Lower lobe of right lung (tissue), 2 donors: Measurements from ENCODE around the gene GPR18. TPM values are rescaled to one million over a fixed set of nuclear protein-coding genes. Genes with fewer than 3 reads are reported as not detected.

Experiments used
- ATAC-seq, 2 donors: fragments of 200-7000 bp; cut with Tn5 transposase; one replicate each; pipeline ENCODE4 v1.9.1; 2020 to 2022; ENCODE audit warnings: mild to moderate bottlenecking in 2 of 2, moderate library complexity in 2 of 2
- DNase-seq: peaks from one replicate; pipeline ENCODE4 v3.0.0-alpha.2; 2020
- H3K27ac ChIP-seq: fragments of 200-600 bp; one replicate; pipeline ENCODE4 v1.8.0; 2022
- H3K27me3 ChIP-seq: fragments of 200-600 bp; one replicate; pipeline ENCODE4 v1.8.0; 2022; ENCODE audit warnings: low read depth
- H3K36me3 ChIP-seq: fragments of 200-600 bp; one replicate; pipeline ENCODE4 v1.8.0; 2022; ENCODE audit warnings: mild to moderate bottlenecking
- H3K4me1 ChIP-seq: fragments of 200-600 bp; one replicate; pipeline ENCODE4 v1.8.0; 2022
- H3K4me3 ChIP-seq: fragments of 200-600 bp; one replicate; pipeline ENCODE4 v1.8.0; 2022; ENCODE audit warnings: mild to moderate bottlenecking
- H3K9me3 ChIP-seq: fragments of 200-600 bp; one replicate; pipeline ENCODE4 v1.8.0; 2022
- intact Hi-C: fragments of 100-400 bp; cut with DNase I; formaldehyde crosslinking; loops from one replicate; pipeline ENCODE4 v1.11.0; 2022
- total RNA-seq: library from RNA; stranded (reverse); fragmentation: NEBNext Ultra II Directional; extraction: Animal tissue kit (Norgen Biotek cat#: 25700); gene quantifications from one replicate; pipeline ENCODE4 v1.2.1, GENCODE V29; 2021
- TF ChIP-seq, protein P1 (sequence below): fragments of 200-600 bp; IDR thresholded peaks from one replicate; pipeline ENCODE4 v1.8.0; 2022; ENCODE audit warnings: antibody characterized with exemption, mild to moderate bottlenecking
- donor health status: DM: no; HTN: yes; CAD: no; lungs with severe emphysema.

The GPR18 gene
- total RNA-seq, 1 donor from 2014 or later = 0.38 TPM

- no peak overlapping the region for H3K4me3 ChIP-seq
- DNase-seq (no peak), ATAC-seq (no peak)
- H3K9me3 ChIP-seq = no peaks in the 10 kb centered on the region
- no peaks in the 10 kb centered on the region for H3K27me3 ChIP-seq
- peaks cover 58% of the 10 kb centered on the region for H3K4me1 ChIP-seq
- H3K36me3 ChIP-seq = no peaks in the 10 kb centered on the region
- H3K27ac ChIP-seq = no peak overlapping the region
- intact Hi-C loops = no loop called here
- TF ChIP-seq, protein P1, sequence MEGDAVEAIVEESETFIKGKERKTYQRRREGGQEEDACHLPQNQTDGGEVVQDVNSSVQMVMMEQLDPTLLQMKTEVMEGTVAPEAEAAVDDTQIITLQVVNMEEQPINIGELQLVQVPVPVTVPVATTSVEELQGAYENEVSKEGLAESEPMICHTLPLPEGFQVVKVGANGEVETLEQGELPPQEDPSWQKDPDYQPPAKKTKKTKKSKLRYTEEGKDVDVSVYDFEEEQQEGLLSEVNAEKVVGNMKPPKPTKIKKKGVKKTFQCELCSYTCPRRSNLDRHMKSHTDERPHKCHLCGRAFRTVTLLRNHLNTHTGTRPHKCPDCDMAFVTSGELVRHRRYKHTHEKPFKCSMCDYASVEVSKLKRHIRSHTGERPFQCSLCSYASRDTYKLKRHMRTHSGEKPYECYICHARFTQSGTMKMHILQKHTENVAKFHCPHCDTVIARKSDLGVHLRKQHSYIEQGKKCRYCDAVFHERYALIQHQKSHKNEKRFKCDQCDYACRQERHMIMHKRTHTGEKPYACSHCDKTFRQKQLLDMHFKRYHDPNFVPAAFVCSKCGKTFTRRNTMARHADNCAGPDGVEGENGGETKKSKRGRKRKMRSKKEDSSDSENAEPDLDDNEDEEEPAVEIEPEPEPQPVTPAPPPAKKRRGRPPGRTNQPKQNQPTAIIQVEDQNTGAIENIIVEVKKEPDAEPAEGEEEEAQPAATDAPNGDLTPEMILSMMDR = no peak
These were observed 34.2 kb downstream of the GPR18 start for GRCh38 chr13:99224021-99224420.

DNA sequence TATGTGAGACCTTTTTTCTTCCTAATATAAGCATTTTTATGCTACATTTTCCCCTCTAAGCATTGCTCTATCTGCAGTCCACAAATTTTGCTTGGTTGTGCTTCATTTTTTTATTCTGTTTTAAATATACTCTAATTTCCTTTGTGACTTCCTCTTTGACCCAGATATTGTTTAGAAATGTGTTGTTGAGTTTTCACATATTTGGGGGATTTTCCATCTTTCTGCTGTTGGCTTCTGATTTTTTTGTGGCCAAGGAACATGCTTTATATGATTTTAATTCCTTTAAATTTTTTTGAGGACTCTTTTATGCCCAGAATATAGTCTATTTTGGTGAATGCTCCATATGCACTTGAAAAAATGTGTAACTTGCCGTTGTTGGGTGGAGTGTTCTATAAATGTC, 34.6 kb downstream of the GPR18 start:
- no peaks in the 10 kb centered on the region for H3K36me3 ChIP-seq
- intact Hi-C loops = no loop called here
- H3K27ac ChIP-seq = no peak overlapping the region
- peaks cover 56% of the 10 kb centered on the region for H3K4me1 ChIP-seq
- no peak overlapping the region for H3K4me3 ChIP-seq
- no peaks in the 10 kb centered on the region for H3K27me3 ChIP-seq
- ATAC-seq = no peak
- H3K9me3 ChIP-seq = no peaks in the 10 kb centered on the region
- no peak for DNase-seq
- TF ChIP-seq, protein P1 = no peak

GRCh38 chr13:99221567-99222239, 36.5 kb downstream of the GPR18 start:
- intact Hi-C loops = no loop called here
- H3K4me1 ChIP-seq = peaks cover 64% of the 10 kb centered on the region
- no peak for DNase-seq

GRCh38 chr13:99220199-99220935, 37.8 kb downstream of the GPR18 start:
- TF ChIP-seq, protein P1 = no peak
- ATAC-seq = no peak
- H3K4me1 ChIP-seq = peaks cover 51% of the 10 kb centered on the region

More at GRCh38 chr13:99221567-99222239, 36.5 kb downstream of the GPR18 start:
- no peaks in the 10 kb centered on the region for H3K9me3 ChIP-seq
- no peak for ATAC-seq
- no peaks in the 10 kb centered on the region for H3K27me3 ChIP-seq
- no peak overlapping the region for H3K27ac ChIP-seq
- H3K36me3 ChIP-seq = no peaks in the 10 kb centered on the region
- TF ChIP-seq, protein P1 = no peak
- no peak overlapping the region for H3K4me3 ChIP-seq

GRCh38 chr13:99218969-99219368, 39.2 kb downstream of the GPR18 start:
- no peak overlapping the region for H3K27ac ChIP-seq
- intact Hi-C loops = no loop called here
- no peaks in the 10 kb centered on the region for H3K9me3 ChIP-seq
- no peaks in the 10 kb centered on the region for H3K36me3 ChIP-seq
- H3K27me3 ChIP-seq = no peaks in the 10 kb centered on the region
- DNase-seq (no peak), ATAC-seq (peak; percentile 60 to 63)
- no peak overlapping the region for H3K4me3 ChIP-seq
- TF ChIP-seq, protein P1 = no peak
- peaks cover 38% of the 10 kb centered on the region for H3K4me1 ChIP-seq

More at GRCh38 chr13:99220199-99220935, 37.8 kb downstream of the GPR18 start:
- no peak for DNase-seq
- intact Hi-C loops = no loop called here
- H3K4me3 ChIP-seq = no peak overlapping the region
- no peaks in the 10 kb centered on the region for H3K27me3 ChIP-seq
- no peak overlapping the region for H3K27ac ChIP-seq
- H3K36me3 ChIP-seq = no peaks in the 10 kb centered on the region
- H3K9me3 ChIP-seq = no peaks in the 10 kb centered on the region
